GM12873 (cell line): ENCODE measurements around the gene FKTN.

Source experiments
- TF ChIP-seq, protein P1 (sequence below): IDR thresholded peaks from 2 replicates; pipeline ENCODE4 v1.5.1; 2012; ENCODE audit warnings: low read depth, mild to moderate bottlenecking, moderate library complexity, low read length, control low read depth; ENCODE audit not compliant: insufficient read depth; ENCODE audit errors: missing control alignments

Gene FKTN

DNA sequence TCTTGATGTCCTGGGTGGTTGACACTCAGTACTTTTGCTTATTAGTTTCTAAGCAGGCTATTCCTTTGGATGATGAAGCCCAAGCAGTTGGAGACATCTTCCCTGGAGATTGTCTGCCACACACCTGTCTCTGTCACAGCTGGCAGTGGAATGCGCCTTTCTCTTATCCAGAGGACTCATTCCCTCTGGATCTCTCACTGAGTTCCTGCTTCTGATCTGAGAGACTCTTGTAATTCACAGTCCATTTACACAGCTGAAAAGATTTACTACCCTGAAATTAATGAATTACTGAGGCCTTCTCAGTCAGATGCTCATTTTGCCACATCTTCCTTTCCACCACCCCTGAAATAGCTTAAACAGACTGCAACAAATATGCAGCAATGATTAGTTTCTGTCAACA, 120.2 kb downstream of the FKTN start:
- TF ChIP-seq, protein P1, sequence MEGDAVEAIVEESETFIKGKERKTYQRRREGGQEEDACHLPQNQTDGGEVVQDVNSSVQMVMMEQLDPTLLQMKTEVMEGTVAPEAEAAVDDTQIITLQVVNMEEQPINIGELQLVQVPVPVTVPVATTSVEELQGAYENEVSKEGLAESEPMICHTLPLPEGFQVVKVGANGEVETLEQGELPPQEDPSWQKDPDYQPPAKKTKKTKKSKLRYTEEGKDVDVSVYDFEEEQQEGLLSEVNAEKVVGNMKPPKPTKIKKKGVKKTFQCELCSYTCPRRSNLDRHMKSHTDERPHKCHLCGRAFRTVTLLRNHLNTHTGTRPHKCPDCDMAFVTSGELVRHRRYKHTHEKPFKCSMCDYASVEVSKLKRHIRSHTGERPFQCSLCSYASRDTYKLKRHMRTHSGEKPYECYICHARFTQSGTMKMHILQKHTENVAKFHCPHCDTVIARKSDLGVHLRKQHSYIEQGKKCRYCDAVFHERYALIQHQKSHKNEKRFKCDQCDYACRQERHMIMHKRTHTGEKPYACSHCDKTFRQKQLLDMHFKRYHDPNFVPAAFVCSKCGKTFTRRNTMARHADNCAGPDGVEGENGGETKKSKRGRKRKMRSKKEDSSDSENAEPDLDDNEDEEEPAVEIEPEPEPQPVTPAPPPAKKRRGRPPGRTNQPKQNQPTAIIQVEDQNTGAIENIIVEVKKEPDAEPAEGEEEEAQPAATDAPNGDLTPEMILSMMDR, result no peak

DNA sequence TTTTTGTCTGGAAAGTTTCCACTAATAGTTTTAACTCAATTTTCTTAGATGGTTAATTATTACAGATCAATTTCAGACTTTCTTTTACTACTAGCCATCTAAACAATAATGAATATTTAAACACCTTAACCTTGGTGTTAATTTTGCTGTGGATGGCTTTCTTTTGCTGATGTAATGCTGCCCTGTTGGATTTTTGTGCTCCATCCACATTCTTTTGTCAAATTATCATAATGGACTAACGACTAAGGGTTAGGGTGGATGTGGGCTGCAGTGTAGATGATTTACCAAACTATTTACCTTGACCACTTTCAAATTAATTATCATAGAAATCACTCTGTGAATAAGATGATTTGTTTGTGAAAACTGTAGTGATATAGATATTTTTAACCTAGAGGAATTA, 120.8 kb downstream of the FKTN start:
- TF ChIP-seq, protein P1, result no peak

GRCh38 chr9:105679257-105680022, 121.5 kb downstream of the FKTN start:
- TF ChIP-seq, protein P1, result no peak

GRCh38 chr9:105681313-105681712, 123.4 kb downstream of the FKTN start:
- TF ChIP-seq, protein P1, result no peak

GRCh38 chr9:105681724-105682123, 123.8 kb downstream of the FKTN start:
- TF ChIP-seq, protein P1, result no peak

- TF ChIP-seq, protein P1, result no peak
Observed at GRCh38 chr9:105683688-105684275, 125.9 kb downstream of the FKTN start.

- TF ChIP-seq, protein P1, result no peak
Observed at GRCh38 chr9:105686936-105687335, 129.0 kb downstream of the FKTN start.
